HEK293 (cell line): Measurements from ENCODE around the gene ZNF521.

Experiments used
- CTCF ChIA-PET: fragments of 350-600 bp; formaldehyde crosslinking; extraction: SDS; loops from one replicate; lab custom pipeline; 2021; ENCODE audit warnings: antibody characterized with exemption; lab: Yijun Ruan, JAX
- POLR2A ChIA-PET: fragments of 300-600 bp; formaldehyde crosslinking; extraction: SDS; loops from one replicate; lab custom pipeline; 2020; ENCODE audit warnings: antibody characterized with exemption, inconsistent platforms; lab: Yijun Ruan, JAX
- H3K27ac ChIP-seq: fragments of 200-500 bp; sonication (Bioruptor generic); 2 replicates; pipeline ENCODE4 v1.5.1; 2014; ENCODE audit warnings: low read depth, low read length, control low read depth, inconsistent platforms; ENCODE audit errors: extremely low read depth
- H3K36me3 ChIP-seq, 2 experiments: fragments of 200-500 bp in 1 of 2; sonication (Bioruptor generic) in 1 of 2; 1 replicate in 1 of 2; 2 replicates in 1 of 2; pipeline ENCODE4 v1.5.1; 2014 to 2017; ENCODE audit warnings: inconsistent platforms in 2 of 2, low read length in 2 of 2; ENCODE audit not compliant: control insufficient read depth in 2 of 2, insufficient read depth in 1 of 2
- H3K4me1 ChIP-seq: fragments of 200-500 bp; sonication (Bioruptor generic); 2 replicates; pipeline ENCODE4 v1.5.1; 2014; ENCODE audit warnings: mild to moderate bottlenecking, low read length, inconsistent platforms; ENCODE audit not compliant: control insufficient read depth, insufficient read depth
- H3K4me3 ChIP-seq: 2 replicates; pipeline ENCODE4 v1.5.1; 2011; ENCODE audit warnings: low read depth, mild to moderate bottlenecking, control low read depth, low read length, moderate library complexity
- H3K9me3 ChIP-seq: fragments of 200-500 bp; sonication (Bioruptor generic); 2 replicates; pipeline ENCODE4 v1.5.1; 2014; ENCODE audit warnings: low read depth, low read length, inconsistent platforms; ENCODE audit not compliant: control insufficient read depth, insufficient read depth
- WT1 ChIP-seq: fragments of 450-650 bp; formaldehyde crosslinking; IDR thresholded peaks from 2 replicates; pipeline ENCODE4 v1.5.1; 2016; ENCODE audit warnings: missing biosample characterization, missing genetic modification characterization
- ZEB2 ChIP-seq: fragments of 450-650 bp; formaldehyde crosslinking; IDR thresholded peaks from 2 replicates; pipeline ENCODE4 v1.5.1; 2016; ENCODE audit warnings: missing biosample characterization, missing genetic modification characterization
- ZNF112 ChIP-seq: fragments of 450-650 bp; formaldehyde crosslinking; IDR thresholded peaks from 2 replicates; pipeline ENCODE4 v1.5.0; 2017; ENCODE audit warnings: missing biosample characterization, missing genetic modification characterization
- ZNF146 ChIP-seq: fragments of 450-650 bp; formaldehyde crosslinking; IDR thresholded peaks from 2 replicates; pipeline ENCODE4 v1.5.1; 2016; ENCODE audit warnings: missing biosample characterization, missing genetic modification characterization
- ZNF148 ChIP-seq: fragments of 450-650 bp; formaldehyde crosslinking; IDR thresholded peaks from 2 replicates; pipeline ENCODE4 v1.5.0; 2017; ENCODE audit warnings: missing biosample characterization, missing genetic modification characterization, borderline replicate concordance
- ZNF202 ChIP-seq: fragments of 450-650 bp; formaldehyde crosslinking; IDR thresholded peaks from 2 replicates; pipeline ENCODE4 v1.5.1; 2016; ENCODE audit warnings: missing biosample characterization, missing genetic modification characterization, borderline replicate concordance
- ZNF280C ChIP-seq: fragments of 450-650 bp; formaldehyde crosslinking; IDR thresholded peaks from 2 replicates; pipeline ENCODE4 v1.5.1; 2016; ENCODE audit warnings: missing biosample characterization, missing genetic modification characterization
- ZNF366 ChIP-seq: fragments of 450-650 bp; formaldehyde crosslinking; conservative IDR thresholded peaks from 2 replicates; pipeline ENCODE4 v1.5.1; 2016; ENCODE audit warnings: missing biosample characterization, missing genetic modification characterization
- ZNF398 ChIP-seq: fragments of 450-650 bp; formaldehyde crosslinking; IDR thresholded peaks from 2 replicates; pipeline ENCODE4 v1.5.1; 2017; ENCODE audit warnings: missing biosample characterization, missing genetic modification characterization
- ZNF521 ChIP-seq: fragments of 450-650 bp; formaldehyde crosslinking; IDR thresholded peaks from 2 replicates; pipeline ENCODE4 v1.5.1; 2017; ENCODE audit warnings: missing biosample characterization, mild to moderate bottlenecking, missing genetic modification characterization
- ZNF580 ChIP-seq: fragments of 450-650 bp; formaldehyde crosslinking; IDR thresholded peaks from 2 replicates; pipeline ENCODE4 v1.5.1; 2016; ENCODE audit warnings: missing biosample characterization, missing genetic modification characterization
- ZNF701 ChIP-seq: fragments of 450-650 bp; formaldehyde crosslinking; IDR thresholded peaks from 2 replicates; pipeline ENCODE4 v1.5.1; 2016; ENCODE audit warnings: missing biosample characterization, missing genetic modification characterization
- ZSCAN5A ChIP-seq: fragments of 450-650 bp; formaldehyde crosslinking; IDR thresholded peaks from 2 replicates; pipeline ENCODE4 v1.5.1; 2016; ENCODE audit warnings: missing biosample characterization, missing genetic modification characterization

ZNF521 gene

GRCh38 chr18:25029802-25030201 is 322.2 kb downstream of the ZNF521 start:
- POLR2A ChIA-PET, result no interaction called here
- Histone ChIP-seq H3K4me1 (no peaks in the 10 kb centered on the region), H3K4me3 (no peak overlapping the region), H3K36me3 (no peaks in the 10 kb centered on the region), H3K27ac (no peak overlapping the region), H3K9me3 (no peaks in the 10 kb centered on the region)
- CTCF ChIA-PET, result interaction anchor here (0.5 kb wide), 1 partner anchor 286 kb away, joined by 3 read pairs; no protein-coding TSS in a partner anchor
- TF ChIP-seq ZNF398 (tag by site-specific recombination) (no peak), ZNF112 (tag by site-specific recombination) (no peak), WT1 (tag by site-specific recombination) (no peak), ZNF280C (tag by site-specific recombination) (no peak), ZNF366 (tag by site-specific recombination) (no peak), ZNF580 (peak; percentile 54; the same call in 1 of the 2 replicates), ZNF146 (tag by site-specific recombination) (peak; percentile 75)

GRCh38 chr18:25019931-25020330 is 332.0 kb downstream of the ZNF521 start:
- H3K27ac ChIP-seq, result no peak overlapping the region
- no peaks in the 10 kb centered on the region for H3K36me3 ChIP-seq
- ChIA-PET CTCF (interaction anchor here (0.6 kb wide), 1 partner anchor 105 kb away, joined by 3 read pairs; no protein-coding TSS in a partner anchor), POLR2A (interaction anchor here (0.6 kb wide), 1 partner anchor 303 kb away, joined by 3 read pairs; no protein-coding TSS in a partner anchor)
- no peaks in the 10 kb centered on the region for H3K9me3 ChIP-seq
- H3K4me3 ChIP-seq, result no peak overlapping the region
- no peaks in the 10 kb centered on the region for H3K4me1 ChIP-seq
- TF ChIP-seq ZSCAN5A (no peak), ZNF202 (tag by site-specific recombination) (no peak), ZNF148 (tag by site-specific recombination) (no peak), ZNF521 (tag by site-specific recombination) (no peak), ZEB2 (tag by site-specific recombination) (no peak), ZNF701 (no peak)
- TF ChIP-seq, all 188 proteins: peak for 0
